Neural cell (in vitro differentiated cells): ENCODE data around the gene TENT4A. TPM values are rescaled to one million over a fixed set of nuclear protein-coding genes. Genes with fewer than 3 reads are reported as not detected.

ENCODE experiments used
- H2AFZ ChIP-seq: fragments of 200-600, 300-800 bp; sonication (generic), shearing (Covaris generic); 2 replicates; pipeline ENCODE4 v1.6.0; 2014; ENCODE audit warnings: low read depth, mild to moderate bottlenecking, antibody characterized with exemption, low read length, moderate library complexity
- H3F3A ChIP-seq: fragments of 200-600 bp; shearing (Covaris generic); 2 replicates; pipeline ENCODE4 v1.6.1; 2016; ENCODE audit warnings: mild to moderate bottlenecking, moderate library complexity, mixed read lengths, antibody characterized with exemption, low read length; ENCODE audit not compliant: insufficient read depth, poor library complexity, severe bottlenecking
- H3K27ac ChIP-seq: fragments of 200-600, 300-800 bp; sonication (generic), shearing (Covaris generic); 2 replicates; pipeline ENCODE4 v1.5.1; 2014; ENCODE audit warnings: mild to moderate bottlenecking, low read length, moderate library complexity
- H3K27me3 ChIP-seq: fragments of 300-800, 200-600 bp; sonication (generic), shearing (Covaris generic); 2 replicates; pipeline ENCODE4 v1.6.0; 2014; ENCODE audit warnings: mild to moderate bottlenecking, low read depth, low read length, moderate library complexity; ENCODE audit not compliant: insufficient read depth
- H3K36me3 ChIP-seq: fragments of 300-800, 200-600 bp; sonication (generic), shearing (Covaris generic); 2 replicates; pipeline ENCODE4 v1.5.1; 2014; ENCODE audit warnings: mild to moderate bottlenecking, antibody characterized with exemption, low read length, moderate library complexity; ENCODE audit not compliant: insufficient read depth
- H3K4me2 ChIP-seq: fragments of 300-800, 200-600 bp; sonication (generic), shearing (Covaris generic); 2 replicates; pipeline ENCODE4 v1.6.0; 2014; ENCODE audit warnings: mild to moderate bottlenecking, low read length
- H3K4me3 ChIP-seq: fragments of 300-800, 200-600 bp; sonication (generic), shearing (Covaris generic); 2 replicates; pipeline ENCODE4 v1.5.1; 2014; ENCODE audit warnings: mild to moderate bottlenecking, low read length, moderate library complexity
- H3K79me2 ChIP-seq: fragments of 200-600 bp; shearing (Covaris generic); replicated peaks from 2 replicates; pipeline ENCODE4 v1.6.0; 2014; ENCODE audit warnings: mild to moderate bottlenecking, low read length, moderate library complexity; ENCODE audit not compliant: insufficient read depth
- H3K9ac ChIP-seq: fragments of 300-800, 200-600 bp; sonication (generic), shearing (Covaris generic); 2 replicates; pipeline ENCODE4 v1.6.1; 2016; ENCODE audit warnings: mild to moderate bottlenecking, low read length, mixed read lengths
- H3K9me2 ChIP-seq: fragments of 200-600 bp; shearing (Covaris generic); 2 replicates; pipeline ENCODE4 v1.6.1; 2016; ENCODE audit warnings: mild to moderate bottlenecking, low read length, mixed read lengths; ENCODE audit not compliant: insufficient read depth
- H3K9me3 ChIP-seq: fragments of 200-600, 300-800 bp; sonication (generic), shearing (Covaris generic); 2 replicates; pipeline ENCODE4 v1.6.1; 2016; ENCODE audit warnings: mild to moderate bottlenecking, mixed run types, low read length, moderate library complexity, mixed read lengths
- H4K20me1 ChIP-seq: fragments of 200-600 bp; shearing (Covaris generic); 2 replicates; pipeline ENCODE4 v1.6.1; 2016; ENCODE audit warnings: mild to moderate bottlenecking, mixed run types; ENCODE audit not compliant: insufficient read depth
- EP300 ChIP-seq: fragments of 450-650 bp; conservative IDR thresholded peaks from 2 replicates; pipeline ENCODE4 v1.6.1; 2014; ENCODE audit warnings: antibody characterized with exemption, mild to moderate bottlenecking, moderate library complexity; ENCODE audit not compliant: poor library complexity, severe bottlenecking
- EZH2 ChIP-seq: fragments of 200-600, 300-800 bp; shearing (Covaris generic), sonication (generic); IDR thresholded peaks from 2 replicates; pipeline ENCODE4 v1.6.1; 2014; ENCODE audit warnings: antibody characterized with exemption, low read length, borderline replicate concordance, mild to moderate bottlenecking; ENCODE audit not compliant: insufficient read depth, poor library complexity, severe bottlenecking
- MXI1 ChIP-seq: fragments of 450-650 bp; conservative IDR thresholded peaks from 2 replicates; pipeline ENCODE4 v1.6.1; 2014; ENCODE audit warnings: antibody characterized with exemption, mild to moderate bottlenecking; ENCODE audit not compliant: poor library complexity, severe bottlenecking
- POLR2AphosphoS5 ChIP-seq: IDR thresholded peaks from 2 replicates; pipeline ENCODE4 v1.6.1; 2012
- RAD21 ChIP-seq: fragments of 450-650 bp; conservative IDR thresholded peaks from 2 replicates; pipeline ENCODE4 v1.6.1; 2014; ENCODE audit warnings: antibody characterized with exemption, mild to moderate bottlenecking, moderate library complexity
- SMC3 ChIP-seq: fragments of 450-650 bp; conservative IDR thresholded peaks from 2 replicates; pipeline ENCODE4 v1.6.1; 2014; ENCODE audit warnings: antibody characterized with exemption, mild to moderate bottlenecking, moderate library complexity; ENCODE audit not compliant: poor library complexity
- TAF1 ChIP-seq: IDR thresholded peaks from 2 replicates; pipeline ENCODE4 v1.6.1; 2012; ENCODE audit warnings: low read depth
- polyA plus RNA-seq: library from polyadenylated mRNA; depleted of rRNA; stranded (reverse); fragments of >200 nt; gene quantifications from 2 replicates; pipeline ENCODE4 v1.2.3, GENCODE V29; 2014
- TF ChIP-seq, protein P1 (sequence below): fragments of 450-650 bp; IDR thresholded peaks from 2 replicates; pipeline ENCODE4 v1.5.1; 2014; ENCODE audit warnings: antibody characterized with exemption, mild to moderate bottlenecking, moderate library complexity; ENCODE audit not compliant: poor library complexity, severe bottlenecking
- TF ChIP-seq, protein P2 (sequence below): IDR thresholded peaks from 2 replicates; pipeline ENCODE4 v1.6.1; 2012; ENCODE audit warnings: borderline replicate concordance

TENT4A gene
- polyA plus RNA-seq, 1 donor from 2014 or later, result 12.1 TPM

DNA sequence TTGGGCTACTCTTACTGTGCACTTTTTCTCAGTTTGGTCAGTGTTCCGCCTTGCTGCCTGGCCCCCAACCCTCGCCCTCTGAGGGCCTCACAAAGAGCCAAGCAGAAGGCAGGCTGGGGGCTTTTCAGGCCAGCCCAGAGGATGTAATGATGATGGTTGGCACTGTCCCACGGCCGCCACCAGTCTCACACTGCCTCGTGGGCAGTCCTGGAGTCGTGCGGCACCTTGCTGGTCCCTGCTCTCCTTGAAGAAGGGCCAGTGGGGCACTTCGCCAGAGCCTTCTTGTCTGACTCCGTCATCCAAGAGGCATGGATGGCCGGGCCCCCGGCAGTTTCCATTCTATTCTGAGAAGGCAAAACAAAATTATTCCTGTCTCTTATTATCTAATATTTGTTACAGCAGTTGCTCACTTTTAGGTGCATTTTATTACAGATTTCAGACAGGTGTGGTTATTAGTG lies 21.0 kb downstream of the TENT4A start:
- Histone ChIP-seq H3K4me3 (no peak overlapping the region), H3K79me2 (peaks cover 44% of the 10 kb centered on the region), H3K36me3 (peaks cover 2% of the 10 kb centered on the region), H2AFZ (no peak overlapping the region), H3K9me2 (no peaks in the 10 kb centered on the region), H3K9me3 (no peaks in the 10 kb centered on the region), H3K9ac (no peak overlapping the region), H3F3A (no peaks in the 10 kb centered on the region), H3K27me3 (no peaks in the 10 kb centered on the region), H3K4me2 (no peak overlapping the region), H3K27ac (no peak overlapping the region), H4K20me1 (peaks cover 6% of the 10 kb centered on the region)
- no peak for TF ChIP-seq SMC3
- no peak for TF ChIP-seq EZH2
- TF ChIP-seq, protein P1, sequence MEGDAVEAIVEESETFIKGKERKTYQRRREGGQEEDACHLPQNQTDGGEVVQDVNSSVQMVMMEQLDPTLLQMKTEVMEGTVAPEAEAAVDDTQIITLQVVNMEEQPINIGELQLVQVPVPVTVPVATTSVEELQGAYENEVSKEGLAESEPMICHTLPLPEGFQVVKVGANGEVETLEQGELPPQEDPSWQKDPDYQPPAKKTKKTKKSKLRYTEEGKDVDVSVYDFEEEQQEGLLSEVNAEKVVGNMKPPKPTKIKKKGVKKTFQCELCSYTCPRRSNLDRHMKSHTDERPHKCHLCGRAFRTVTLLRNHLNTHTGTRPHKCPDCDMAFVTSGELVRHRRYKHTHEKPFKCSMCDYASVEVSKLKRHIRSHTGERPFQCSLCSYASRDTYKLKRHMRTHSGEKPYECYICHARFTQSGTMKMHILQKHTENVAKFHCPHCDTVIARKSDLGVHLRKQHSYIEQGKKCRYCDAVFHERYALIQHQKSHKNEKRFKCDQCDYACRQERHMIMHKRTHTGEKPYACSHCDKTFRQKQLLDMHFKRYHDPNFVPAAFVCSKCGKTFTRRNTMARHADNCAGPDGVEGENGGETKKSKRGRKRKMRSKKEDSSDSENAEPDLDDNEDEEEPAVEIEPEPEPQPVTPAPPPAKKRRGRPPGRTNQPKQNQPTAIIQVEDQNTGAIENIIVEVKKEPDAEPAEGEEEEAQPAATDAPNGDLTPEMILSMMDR, result no peak
- TF ChIP-seq, protein P2, sequence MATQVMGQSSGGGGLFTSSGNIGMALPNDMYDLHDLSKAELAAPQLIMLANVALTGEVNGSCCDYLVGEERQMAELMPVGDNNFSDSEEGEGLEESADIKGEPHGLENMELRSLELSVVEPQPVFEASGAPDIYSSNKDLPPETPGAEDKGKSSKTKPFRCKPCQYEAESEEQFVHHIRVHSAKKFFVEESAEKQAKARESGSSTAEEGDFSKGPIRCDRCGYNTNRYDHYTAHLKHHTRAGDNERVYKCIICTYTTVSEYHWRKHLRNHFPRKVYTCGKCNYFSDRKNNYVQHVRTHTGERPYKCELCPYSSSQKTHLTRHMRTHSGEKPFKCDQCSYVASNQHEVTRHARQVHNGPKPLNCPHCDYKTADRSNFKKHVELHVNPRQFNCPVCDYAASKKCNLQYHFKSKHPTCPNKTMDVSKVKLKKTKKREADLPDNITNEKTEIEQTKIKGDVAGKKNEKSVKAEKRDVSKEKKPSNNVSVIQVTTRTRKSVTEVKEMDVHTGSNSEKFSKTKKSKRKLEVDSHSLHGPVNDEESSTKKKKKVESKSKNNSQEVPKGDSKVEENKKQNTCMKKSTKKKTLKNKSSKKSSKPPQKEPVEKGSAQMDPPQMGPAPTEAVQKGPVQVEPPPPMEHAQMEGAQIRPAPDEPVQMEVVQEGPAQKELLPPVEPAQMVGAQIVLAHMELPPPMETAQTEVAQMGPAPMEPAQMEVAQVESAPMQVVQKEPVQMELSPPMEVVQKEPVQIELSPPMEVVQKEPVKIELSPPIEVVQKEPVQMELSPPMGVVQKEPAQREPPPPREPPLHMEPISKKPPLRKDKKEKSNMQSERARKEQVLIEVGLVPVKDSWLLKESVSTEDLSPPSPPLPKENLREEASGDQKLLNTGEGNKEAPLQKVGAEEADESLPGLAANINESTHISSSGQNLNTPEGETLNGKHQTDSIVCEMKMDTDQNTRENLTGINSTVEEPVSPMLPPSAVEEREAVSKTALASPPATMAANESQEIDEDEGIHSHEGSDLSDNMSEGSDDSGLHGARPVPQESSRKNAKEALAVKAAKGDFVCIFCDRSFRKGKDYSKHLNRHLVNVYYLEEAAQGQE, result no peak
- no peak for TF ChIP-seq POLR2AphosphoS5
- no peak for TF ChIP-seq EP300
- no peak for TF ChIP-seq TAF1
- no peak for TF ChIP-seq RAD21
- no peak for TF ChIP-seq MXI1

DNA sequence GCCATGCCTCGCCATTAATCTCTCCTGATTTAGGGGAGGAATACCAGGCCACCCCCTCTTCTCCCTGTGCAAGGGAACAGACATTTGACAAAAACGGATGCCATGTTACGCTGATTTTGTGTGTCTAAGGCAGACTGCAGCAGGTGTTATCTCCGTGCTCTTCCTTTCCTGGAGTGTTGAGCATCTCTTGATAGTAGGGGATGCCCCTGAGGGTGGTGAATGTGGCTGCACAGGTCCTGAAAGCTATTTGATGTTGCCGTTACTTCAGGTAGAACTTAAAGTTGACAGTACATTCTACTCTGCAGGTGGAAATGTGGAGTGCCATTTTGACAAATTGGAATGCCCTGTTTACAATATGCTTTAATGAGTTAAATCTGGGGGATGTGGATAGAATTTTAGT lies 21.5 kb downstream of the TENT4A start:
- H3K4me3 ChIP-seq, result no peak overlapping the region
- no peaks in the 10 kb centered on the region for H3K27me3 ChIP-seq
- TF ChIP-seq RAD21 (no peak), SMC3 (no peak), EP300 (no peak)
- no peak overlapping the region for H2AFZ ChIP-seq
- H3K27ac ChIP-seq, result no peak overlapping the region
- no peak overlapping the region for H3K9ac ChIP-seq
- no peaks in the 10 kb centered on the region for H3K9me2 ChIP-seq
- H3K9me3 ChIP-seq, result no peaks in the 10 kb centered on the region
- peaks cover 39% of the 10 kb centered on the region for H3K79me2 ChIP-seq
- no peaks in the 10 kb centered on the region for H3F3A ChIP-seq
- H3K4me2 ChIP-seq, result no peak overlapping the region
- H3K36me3 ChIP-seq, result peaks cover 6% of the 10 kb centered on the region
- H4K20me1 ChIP-seq, result peaks cover 4% of the 10 kb centered on the region

DNA sequence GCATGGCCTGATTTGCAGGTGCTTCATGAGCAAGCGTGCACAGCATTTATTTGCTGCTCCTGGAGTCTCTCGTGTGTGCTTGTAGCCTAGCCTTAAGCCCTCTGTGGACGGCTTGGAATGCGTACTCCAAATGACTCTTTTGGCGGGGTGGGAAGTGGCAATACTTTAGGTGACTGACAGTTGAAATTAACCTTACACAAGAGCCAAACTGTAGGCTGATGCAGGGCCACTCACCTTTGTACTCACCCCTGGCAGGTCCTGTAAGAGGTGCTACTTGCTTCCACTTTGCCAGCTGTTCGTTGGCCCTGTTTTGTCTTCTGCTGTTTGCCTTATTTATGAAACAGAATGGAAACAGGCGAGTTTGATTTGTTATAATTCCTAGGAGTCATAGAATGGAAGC lies 22.9 kb downstream of the TENT4A start:
- no peak overlapping the region for H3K4me3 ChIP-seq
- H4K20me1 ChIP-seq, result peaks cover 4% of the 10 kb centered on the region
- no peaks in the 10 kb centered on the region for H3K9me2 ChIP-seq
- H3K36me3 ChIP-seq, result peaks cover 6% of the 10 kb centered on the region
- TF ChIP-seq, protein P2, result no peak
- TF ChIP-seq SMC3 (no peak), MXI1 (no peak), TAF1 (no peak), EZH2 (no peak)
- H2AFZ ChIP-seq, result no peak overlapping the region
- H3K9ac ChIP-seq, result no peak overlapping the region
- no peaks in the 10 kb centered on the region for H3K27me3 ChIP-seq
- no peaks in the 10 kb centered on the region for H3F3A ChIP-seq
- H3K79me2 ChIP-seq, result peaks cover 29% of the 10 kb centered on the region
- no peak overlapping the region for H3K27ac ChIP-seq
- no peaks in the 10 kb centered on the region for H3K9me3 ChIP-seq
- no peak overlapping the region for H3K4me2 ChIP-seq
